ENCODE data around the gene AUH. TPM values are rescaled to one million over a fixed set of nuclear protein-coding genes. Genes with fewer than 3 reads are reported as not detected.

Gene AUH
- total and polyA plus RNA-seq, 8 donors: 13.6 to 33.7 (median 23.0) TPM

GRCh38 chr9:91360551-91361290 is 997 bp downstream of the AUH start:
- no peaks in the 10 kb centered on the region for H3K36me3 ChIP-seq
- H3K4me1 ChIP-seq: peaks cover 11 to 31% of the 10 kb centered on the region in 2 donors
- intact Hi-C loops (cut with DNase I): no loop called here
- DNase-seq (no peak), ATAC-seq (peak; percentile 15)
- TF ChIP-seq CTCF (IDR thresholded peaks at IDR 0.05): no peak
- H3K27me3 ChIP-seq: no peaks in the 10 kb centered on the region
- no peaks in the 10 kb centered on the region for H3K9me3 ChIP-seq
- peak overlapping the region; percentile 85 to 88 for H3K27ac ChIP-seq
- H3K4me3 ChIP-seq: peak overlapping the region; percentile 99 to 100

GRCh38 chr9:91359734-91360470 is 1.8 kb downstream of the AUH start:
- Histone ChIP-seq H3K27ac (no peak overlapping the region), H3K27me3 (no peaks in the 10 kb centered on the region), H3K4me1 (peaks cover 11 to 31% of the 10 kb centered on the region in 2 donors), H3K36me3 (peaks cover 0 to 5% of the 10 kb centered on the region in 2 donors), H3K4me3 (peak overlapping the region in 1 of 2 donors; percentile 100), H3K9me3 (no peaks in the 10 kb centered on the region)
- ATAC-seq (no peak), DNase-seq (no peak)
- intact Hi-C loops (cut with DNase I): no loop called here
- TF ChIP-seq CTCF (IDR thresholded peaks at IDR 0.05): no peak

- DNase-seq (no peak), ATAC-seq (no peak)
- TF ChIP-seq CTCF (IDR thresholded peaks at IDR 0.05): no peak
- intact Hi-C loops (cut with DNase I): no loop called here
- Histone ChIP-seq H3K4me3 (no peak overlapping the region), H3K27me3 (no peaks in the 10 kb centered on the region), H3K9me3 (no peaks in the 10 kb centered on the region), H3K27ac (no peak overlapping the region), H3K36me3 (peaks cover 0 to 5% of the 10 kb centered on the region in 2 donors), H3K4me1 (peaks cover 11 to 31% of the 10 kb centered on the region in 2 donors)
These were observed 2.6 kb downstream of the AUH start for GRCh38 chr9:91359083-91359482.

GRCh38 chr9:91354881-91355280 is 6.8 kb downstream of the AUH start:
- peaks cover 0 to 24% of the 10 kb centered on the region in 2 donors for H3K36me3 ChIP-seq
- H3K9me3 ChIP-seq: no peaks in the 10 kb centered on the region
- intact Hi-C loops (cut with DNase I): no loop called here
- no peaks in the 10 kb centered on the region for H3K27me3 ChIP-seq
- H3K4me1 ChIP-seq: peaks cover 0 to 10% of the 10 kb centered on the region in 2 donors
- no peak overlapping the region for H3K4me3 ChIP-seq
- no peak overlapping the region for H3K27ac ChIP-seq
- no peak for TF ChIP-seq CTCF (IDR thresholded peaks at IDR 0.05)
- DNase-seq: no peak
- peak; percentile 45 for ATAC-seq

GRCh38 chr9:91349115-91349555 is 12.6 kb downstream of the AUH start:
- intact Hi-C loops (cut with DNase I): no loop called here
- Histone ChIP-seq H3K4me1 (no peaks in the 10 kb centered on the region), H3K27me3 (no peaks in the 10 kb centered on the region), H3K36me3 (peaks cover 0 to 20% of the 10 kb centered on the region in 2 donors), H3K4me3 (no peak overlapping the region), H3K9me3 (no peaks in the 10 kb centered on the region), H3K27ac (no peak overlapping the region)
- ATAC-seq: no peak
- no peak for DNase-seq
- TF ChIP-seq CTCF (IDR thresholded peaks at IDR 0.05): no peak
